Liver (tissue), 3 donors: ENCODE measurements around the gene DDX19B.

ENCODE experiments used
- ATF3 ChIP-seq: IDR thresholded peaks from 2 replicates; pipeline ENCODE4 v1.6.1; 2016; ENCODE audit warnings: antibody characterized with exemption
- CTCF ChIP-seq: fragments of 150-350 bp; IDR thresholded peaks from 2 replicates; pipeline ENCODE4 v1.5.1; 2017; ENCODE audit warnings: improper control_type of control experiment, low read depth, low read length; ENCODE audit not compliant: missing input control
- EGR1 ChIP-seq, 2 donors: IDR thresholded peaks; 2 replicates each; pipeline ENCODE4 v1.6.1; 2016 to 2018; ENCODE audit warnings: antibody characterized with exemption in 2 of 2, low read depth in 2 of 2
- FOXA2 ChIP-seq: IDR thresholded peaks from 2 replicates; pipeline ENCODE4 v1.6.1; 2016; ENCODE audit warnings: antibody characterized with exemption
- HNF4G ChIP-seq: IDR thresholded peaks from 2 replicates; pipeline ENCODE4 v1.6.1; 2016; ENCODE audit warnings: antibody characterized with exemption
- MAX ChIP-seq: IDR thresholded peaks from 2 replicates; pipeline ENCODE4 v1.6.1; 2016; ENCODE audit warnings: antibody characterized with exemption
- NR2F2 ChIP-seq: IDR thresholded peaks from 2 replicates; pipeline ENCODE4 v1.6.1; 2016; ENCODE audit warnings: antibody characterized with exemption
- RAD21 ChIP-seq, 2 donors: IDR thresholded peaks; 2 replicates each; pipeline ENCODE4 v1.6.1; 2016; ENCODE audit warnings: antibody characterized with exemption in 2 of 2, mild to moderate bottlenecking in 2 of 2
- REST ChIP-seq: IDR thresholded peaks from 2 replicates; pipeline ENCODE4 v1.6.1; 2016; ENCODE audit warnings: antibody characterized with exemption, mild to moderate bottlenecking
- RXRA ChIP-seq, 2 donors: IDR thresholded peaks; 2 replicates each; pipeline ENCODE4 v1.6.1; 2017 to 2018; ENCODE audit warnings: antibody characterized with exemption in 2 of 2, mild to moderate bottlenecking in 1 of 2
- TAF1 ChIP-seq: conservative IDR thresholded peaks from 2 replicates; pipeline ENCODE4 v1.6.1; 2016; ENCODE audit warnings: antibody characterized with exemption, mild to moderate bottlenecking
- YY1 ChIP-seq: IDR thresholded peaks from 2 replicates; pipeline ENCODE4 v1.6.1; 2016; ENCODE audit warnings: antibody characterized with exemption, mild to moderate bottlenecking
- ZBTB33 ChIP-seq: IDR thresholded peaks from 2 replicates; pipeline ENCODE4 v1.6.1; 2016; ENCODE audit warnings: antibody characterized with exemption
- donor health status: healthy.
- donor health status: healthy.

GRCh38 chr16:70290949-70291519 lies 8.0 kb upstream of the DDX19B start:
- TF ChIP-seq RXRA (IDR thresholded peaks at IDR 0.05) (no peak), CTCF (no peak), FOXA2 (no peak), RAD21 (IDR thresholded peaks at IDR 0.05) (no peak), REST (no peak), HNF4G (no peak), NR2F2 (no peak), EGR1 (IDR thresholded peaks at IDR 0.05; ENCODE audit: low read depth in 2 of 2) (no peak), ZBTB33 (no peak), MAX (no peak), TAF1 (no peak), YY1 (no peak), ATF3 (no peak)
